Ovary (tissue), 3 donors: Measurements from ENCODE around the gene RCE1.

ENCODE experiments used
- EP300 ChIP-seq: sonication (generic); formaldehyde crosslinking; IDR thresholded peaks from one replicate; pipeline ENCODE4 v1.6.1; 2017; ENCODE audit warnings: antibody characterized with exemption
- POLR2A ChIP-seq: fragments of 450-650 bp; IDR thresholded peaks from one replicate; pipeline ENCODE4 v1.6.1; 2017; ENCODE audit warnings: antibody characterized with exemption, mild to moderate bottlenecking, moderate library complexity
- TF ChIP-seq, protein P1 (sequence below), 3 donors: fragments of 450-650 bp in 2 of 3; fragments of 200-600 bp in 1 of 3; IDR thresholded peaks; one replicate each; pipeline versions ENCODE4 v1.5.1 to v1.8.0; 2016 to 2022; ENCODE audit warnings: antibody characterized with exemption in 3 of 3, mild to moderate bottlenecking in 1 of 3
- donor health status: DM: no; HTN: no; CAD: no.

GRCh38 chr11:66823700-66824099, 19.5 kb upstream of the RCE1 start:
- TF ChIP-seq, protein P1, sequence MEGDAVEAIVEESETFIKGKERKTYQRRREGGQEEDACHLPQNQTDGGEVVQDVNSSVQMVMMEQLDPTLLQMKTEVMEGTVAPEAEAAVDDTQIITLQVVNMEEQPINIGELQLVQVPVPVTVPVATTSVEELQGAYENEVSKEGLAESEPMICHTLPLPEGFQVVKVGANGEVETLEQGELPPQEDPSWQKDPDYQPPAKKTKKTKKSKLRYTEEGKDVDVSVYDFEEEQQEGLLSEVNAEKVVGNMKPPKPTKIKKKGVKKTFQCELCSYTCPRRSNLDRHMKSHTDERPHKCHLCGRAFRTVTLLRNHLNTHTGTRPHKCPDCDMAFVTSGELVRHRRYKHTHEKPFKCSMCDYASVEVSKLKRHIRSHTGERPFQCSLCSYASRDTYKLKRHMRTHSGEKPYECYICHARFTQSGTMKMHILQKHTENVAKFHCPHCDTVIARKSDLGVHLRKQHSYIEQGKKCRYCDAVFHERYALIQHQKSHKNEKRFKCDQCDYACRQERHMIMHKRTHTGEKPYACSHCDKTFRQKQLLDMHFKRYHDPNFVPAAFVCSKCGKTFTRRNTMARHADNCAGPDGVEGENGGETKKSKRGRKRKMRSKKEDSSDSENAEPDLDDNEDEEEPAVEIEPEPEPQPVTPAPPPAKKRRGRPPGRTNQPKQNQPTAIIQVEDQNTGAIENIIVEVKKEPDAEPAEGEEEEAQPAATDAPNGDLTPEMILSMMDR (IDR thresholded peaks at IDR 0.05): no peak
- no peak for TF ChIP-seq POLR2A
- no peak for TF ChIP-seq EP300
